HG03039 (cell line): ENCODE results near the gene STIL.
"Not testable (repeated sequence)": the region's sequence is repeated elsewhere in the genome, so short reads cannot be mapped to it uniquely, and the experiment has no call there.

Experiments
- ATAC-seq: cut with Tn5 transposase; IDR thresholded peaks from one replicate; pipeline ENCODE4 v1.9.1; 2021; ENCODE audit warnings: mild to moderate bottlenecking, moderate library complexity; ENCODE audit not compliant: unreplicated experiment

The STIL gene

DNA sequence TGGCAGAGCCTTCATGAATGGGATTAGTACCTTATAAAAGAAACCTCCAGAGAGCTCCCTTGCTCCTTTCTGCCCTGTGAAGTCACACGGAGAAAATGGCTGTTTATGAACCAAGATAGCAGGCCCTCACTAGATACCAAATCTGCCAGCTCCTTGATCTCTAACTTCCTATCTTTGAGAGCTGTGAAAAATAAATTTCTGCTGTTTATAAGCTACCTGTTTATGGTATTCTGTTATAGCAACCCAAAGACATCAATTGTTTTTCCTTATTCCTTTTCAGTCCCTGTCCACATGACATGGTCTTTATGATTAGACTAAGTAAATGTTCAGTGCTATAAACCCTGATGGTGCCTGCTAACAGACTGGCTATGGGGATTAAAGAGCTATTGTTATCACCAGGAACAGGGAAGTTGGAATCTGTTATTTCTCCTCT lies 9.7 kb upstream of the STIL start:
- ATAC-seq = no peak

DNA sequence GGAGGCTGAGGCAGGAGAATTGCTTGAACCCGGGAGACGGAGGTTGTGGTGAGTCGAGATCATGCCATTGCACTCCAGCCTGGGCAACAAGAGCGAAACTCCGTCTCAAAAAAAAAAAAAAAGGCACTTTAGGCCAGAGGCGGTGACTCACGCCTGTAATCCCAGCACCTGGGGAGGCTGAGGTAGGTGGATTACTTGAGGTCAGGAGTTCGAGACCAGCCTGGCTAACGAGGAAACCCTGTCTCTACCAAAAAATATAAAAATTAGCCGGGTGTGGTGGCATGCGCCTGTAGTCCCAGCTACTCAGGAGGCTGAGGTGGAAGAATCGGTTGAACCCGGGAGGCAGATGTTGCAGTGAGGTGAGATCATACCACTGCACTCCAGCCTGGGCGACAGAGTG lies 6.0 kb upstream of the STIL start:
- ATAC-seq = not testable (repeated sequence)

- no peak for ATAC-seq
Measured at GRCh38 chr1:47317841-47318240, 3.9 kb upstream of the STIL start.

GRCh38 chr1:47309427-47309826 lies 4.5 kb downstream of the STIL start:
- ATAC-seq = no peak

- no peak for ATAC-seq
Measured at GRCh38 chr1:47302472-47302871, 11.5 kb downstream of the STIL start.

GRCh38 chr1:47298025-47298699 lies 15.8 kb downstream of the STIL start:
- ATAC-seq = no peak

- no peak for ATAC-seq
Measured at GRCh38 chr1:47295579-47295978, 18.4 kb downstream of the STIL start.

GRCh38 chr1:47294863-47295262 lies 19.1 kb downstream of the STIL start:
- not testable (repeated sequence) for ATAC-seq

GRCh38 chr1:47288116-47288515 lies 25.8 kb downstream of the STIL start:
- not testable (repeated sequence) for ATAC-seq

DNA sequence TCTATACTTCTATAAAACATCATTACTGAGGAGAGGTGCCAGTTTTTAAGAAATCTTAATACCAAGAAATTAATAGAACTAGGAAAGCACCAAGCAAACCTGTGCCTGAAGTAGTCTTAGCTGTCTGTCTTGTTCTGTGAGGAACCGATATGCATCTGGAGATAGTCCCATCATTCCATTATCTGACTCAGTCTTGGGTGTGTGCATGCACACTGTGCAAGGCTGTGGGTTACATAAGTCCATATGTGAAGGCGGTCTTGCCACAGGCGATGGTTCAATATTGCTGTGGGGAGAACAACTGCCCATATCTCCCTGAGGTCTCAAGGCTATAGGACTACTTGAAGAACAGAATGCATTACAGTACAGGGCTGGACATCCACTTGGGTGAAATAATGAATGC lies 33.8 kb downstream of the STIL start:
- ATAC-seq = no peak

DNA sequence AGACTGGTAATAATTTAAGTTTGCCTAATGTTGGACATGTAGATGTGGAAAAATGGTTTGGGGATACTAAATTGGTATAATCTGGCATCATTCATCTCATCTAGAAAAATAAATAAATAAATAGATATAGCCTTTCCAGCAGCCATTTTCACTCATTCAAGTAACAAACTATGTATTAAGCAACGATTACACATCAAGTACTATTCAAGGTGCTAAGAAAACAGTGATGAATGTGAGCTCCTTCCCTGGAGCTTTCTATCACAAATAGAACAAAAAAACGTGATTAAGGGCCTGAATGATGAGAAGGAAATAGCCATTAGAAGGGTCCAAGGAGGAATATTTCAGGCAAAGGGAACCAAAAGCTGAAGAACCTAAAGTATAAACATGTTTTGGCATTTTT lies 37.1 kb downstream of the STIL start:
- no peak for ATAC-seq

- not testable (repeated sequence) for ATAC-seq
Measured at GRCh38 chr1:47275811-47276210, 38.1 kb downstream of the STIL start.

DNA sequence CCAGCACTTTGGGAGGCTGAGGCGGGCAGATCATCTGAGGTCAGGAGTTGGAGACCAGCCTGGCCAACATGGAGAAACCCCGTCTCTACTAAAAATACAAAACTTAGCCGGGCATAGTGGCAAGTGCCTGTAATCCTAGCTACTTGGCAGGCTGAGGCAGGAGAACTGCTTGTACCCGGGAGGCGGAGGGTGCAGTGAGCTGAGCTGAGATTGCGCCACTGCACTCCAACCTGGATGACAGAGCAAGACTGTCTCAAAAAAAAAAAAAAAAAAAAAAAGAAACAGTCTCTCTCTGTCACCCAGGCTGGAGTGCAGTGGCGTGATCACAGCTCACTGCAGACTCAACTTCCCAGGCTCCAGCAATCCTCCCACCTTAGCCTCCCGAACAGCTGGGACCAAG lies 48.4 kb downstream of the STIL start:
- ATAC-seq = not testable (repeated sequence)

DNA sequence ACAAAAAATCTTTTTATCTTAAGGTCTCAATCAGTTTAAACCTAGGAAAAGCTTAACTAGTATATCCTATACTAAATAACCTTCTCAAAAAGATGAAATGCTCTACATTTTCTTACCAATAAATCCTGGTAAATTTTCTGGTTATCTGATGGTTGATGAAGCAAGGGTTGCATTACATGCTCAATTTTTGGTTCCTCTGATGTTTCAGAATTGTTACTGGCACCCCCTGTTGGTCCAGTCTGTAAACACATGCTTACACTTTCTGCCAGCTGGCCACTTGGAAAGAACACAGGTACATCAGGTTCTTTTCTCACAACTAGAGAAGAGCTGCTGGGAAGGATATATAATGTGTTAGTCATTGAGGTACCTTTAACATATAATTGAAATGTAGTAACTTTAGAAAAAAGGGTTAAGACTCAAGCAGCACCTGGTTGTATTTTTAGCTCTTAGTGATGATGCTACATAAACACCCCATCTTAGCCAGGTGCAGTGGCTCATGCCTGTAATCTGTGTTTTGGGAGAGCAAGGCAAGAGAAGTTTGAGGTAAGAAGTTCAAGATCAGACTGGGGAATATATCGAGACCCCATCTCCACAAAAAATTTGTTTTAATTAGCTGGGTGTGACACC lies 51.0 kb downstream of the STIL start:
- no peak for ATAC-seq

DNA sequence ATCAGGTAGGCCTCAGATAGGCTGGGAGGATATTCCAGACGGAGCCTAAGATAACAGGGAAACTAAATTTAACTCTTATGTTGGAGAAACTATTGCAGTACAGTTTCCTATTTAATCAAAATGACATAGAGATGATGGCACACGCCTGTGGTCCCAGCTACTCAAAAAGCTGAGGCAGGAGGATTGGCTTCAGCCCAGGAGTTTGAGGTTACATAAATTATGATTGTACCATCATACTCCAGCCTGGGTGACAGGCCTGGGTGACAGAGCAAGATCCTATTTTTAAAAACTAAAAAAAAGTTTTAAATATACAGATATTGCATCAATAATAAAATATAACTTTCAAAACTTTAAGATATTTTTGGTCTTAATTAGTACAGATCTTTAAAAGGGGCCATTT lies 56.7 kb downstream of the STIL start:
- ATAC-seq = no peak

- no peak for ATAC-seq
Measured at GRCh38 chr1:47252795-47253194, 61.2 kb downstream of the STIL start.

DNA sequence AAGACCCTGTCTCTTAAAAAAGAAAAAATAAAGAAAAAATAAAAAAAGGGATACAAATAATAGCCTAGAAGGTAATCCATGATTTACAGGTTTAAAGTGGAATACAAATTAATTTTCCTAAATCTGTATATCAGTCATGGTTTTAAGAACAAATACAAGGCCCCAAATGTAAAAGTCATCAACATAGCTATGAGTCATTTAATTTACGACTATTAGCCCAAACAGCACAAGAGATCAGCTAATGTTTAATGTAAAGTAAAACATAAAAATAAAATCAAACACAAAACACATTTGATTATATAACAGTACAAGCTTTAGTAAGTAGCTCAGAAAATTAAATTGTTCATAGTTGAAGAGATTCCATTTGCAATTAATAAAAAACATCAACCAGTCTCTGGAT lies 61.6 kb downstream of the STIL start:
- no peak for ATAC-seq

GRCh38 chr1:47249755-47250154 lies 64.2 kb downstream of the STIL start:
- ATAC-seq = no peak

DNA sequence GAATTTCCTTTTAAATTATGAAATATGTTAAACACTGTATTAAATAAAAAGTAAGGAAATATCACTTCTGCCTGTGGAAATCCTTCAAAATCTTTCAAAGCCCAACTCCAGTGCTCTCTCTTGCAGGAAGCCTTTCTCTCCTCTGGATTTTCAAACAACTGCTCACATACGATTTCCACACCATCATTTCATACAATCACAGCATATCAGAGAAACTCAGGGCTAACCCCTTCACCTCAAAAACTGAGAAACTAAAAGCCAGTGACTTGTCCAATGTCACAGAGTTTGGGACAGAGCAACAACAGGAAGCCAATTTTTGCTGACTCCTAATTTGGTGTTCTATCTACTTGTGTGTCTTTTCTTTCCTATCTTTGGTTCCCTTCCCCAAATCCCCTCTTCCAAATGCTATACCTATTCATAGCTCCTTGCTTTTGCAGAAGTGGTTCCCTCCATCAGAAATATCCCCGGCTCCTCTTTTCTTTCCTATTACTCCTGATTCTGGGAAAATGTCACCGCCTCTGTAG lies 69.5 kb downstream of the STIL start:
- no peak for ATAC-seq

DNA sequence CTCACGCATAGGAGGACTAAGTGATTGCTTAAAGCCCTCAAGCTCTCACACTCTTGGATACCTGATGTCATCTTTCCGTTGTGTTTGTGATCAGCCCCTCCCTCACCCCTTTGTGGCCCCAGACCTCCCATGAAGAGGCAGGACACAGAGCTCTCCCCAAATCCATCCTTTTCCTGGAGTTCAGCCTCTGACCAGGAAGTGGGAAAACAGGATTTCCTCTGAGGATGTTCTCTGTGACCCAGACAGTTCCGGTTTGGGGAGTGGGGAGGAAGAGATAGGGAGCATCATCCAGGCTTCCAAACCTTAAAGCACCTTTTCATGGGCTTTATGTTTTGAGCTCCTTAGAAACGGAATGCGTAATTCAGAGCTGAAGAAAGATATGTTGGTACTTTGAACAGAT lies 70.0 kb downstream of the STIL start:
- ATAC-seq = no peak

DNA sequence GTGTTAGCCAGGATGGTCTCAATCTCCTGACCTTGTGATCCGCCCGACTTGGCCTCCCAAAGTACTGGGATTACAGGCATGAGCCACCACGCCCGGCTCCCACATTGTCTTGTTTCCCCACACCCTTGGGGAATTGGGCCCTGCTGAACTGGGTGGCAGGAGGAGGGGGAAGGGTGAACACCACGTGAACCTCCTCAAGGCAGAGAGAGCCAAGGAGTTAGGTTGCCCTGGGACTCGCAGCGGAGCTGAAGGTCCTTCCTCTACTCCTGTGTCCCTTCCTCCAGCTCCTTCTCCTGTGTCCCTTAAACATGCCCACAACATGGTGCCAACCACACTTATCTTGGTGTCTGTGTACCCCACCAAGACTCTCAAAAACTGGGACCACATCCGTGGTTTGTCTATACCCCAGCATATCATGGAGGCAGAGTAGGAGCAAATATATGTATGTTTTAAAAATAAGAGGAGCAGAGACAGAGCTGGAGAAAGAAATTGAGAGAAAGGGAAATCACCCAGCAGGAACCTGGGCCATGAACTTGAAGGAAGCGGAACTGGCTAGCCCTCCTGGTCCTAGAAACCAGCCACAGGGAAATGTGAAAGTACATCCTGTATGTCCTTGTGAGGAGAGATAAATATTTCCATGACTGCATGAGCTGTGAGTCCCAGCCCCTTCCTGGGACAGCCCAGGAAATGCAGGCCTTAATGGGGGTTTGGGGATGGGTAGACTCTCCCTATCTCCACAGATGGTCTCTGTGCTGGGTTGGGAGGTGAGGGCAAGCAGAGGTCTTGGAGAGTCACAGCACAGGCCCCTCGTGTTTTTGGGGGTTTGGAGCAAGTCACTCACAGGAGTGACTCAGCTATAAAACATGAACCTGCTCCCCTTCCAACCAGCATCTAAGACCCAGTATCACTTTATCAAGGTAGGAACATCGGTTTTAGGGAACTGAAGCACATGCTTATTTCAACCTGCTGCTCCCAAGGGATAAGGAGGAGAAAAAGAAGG lies 72.5 kb downstream of the STIL start:
- no peak for ATAC-seq
